Adrenal gland (tissue), 12 donors: ENCODE measurements around the gene RPL3. TPM values are rescaled to one million over a fixed set of nuclear protein-coding genes. Genes with fewer than 3 reads are reported as not detected.
"Not testable (repeated sequence)": the region's sequence is repeated elsewhere in the genome, so short reads cannot be mapped to it uniquely, and the experiment has no call there.

Source experiments
- DNase-seq, 7 donors: peaks; one replicate each; pipeline ENCODE4 v3.0.0-alpha.2; 2019 to 2020
- H3K27ac ChIP-seq, 5 donors: fragments of 200-600 bp; sonication (generic) in 4 of 5; 1 replicate in 3 of 5; 2 replicates in 2 of 5; pipeline versions ENCODE4 v1.5.1 to v1.8.0; 2016 to 2020; ENCODE audit warnings: mild to moderate bottlenecking in 1 of 5
- H3K27me3 ChIP-seq: fragments of 200-600 bp; 2 replicates; pipeline ENCODE4 v1.8.0; 2021
- H3K36me3 ChIP-seq, 2 donors: fragments of 200-600 bp; replicated peaks in 1 of 2; 1 replicate in 1 of 2; 2 replicates in 1 of 2; pipeline versions ENCODE4 v1.5.1 to v1.8.0; 2018 to 2022
- H3K4me1 ChIP-seq, 2 donors: fragments of 200-600 bp; replicated peaks in 1 of 2; 1 replicate in 1 of 2; 2 replicates in 1 of 2; pipeline versions ENCODE4 v1.5.1 to v1.8.0; 2018 to 2021
- H3K4me3 ChIP-seq, 4 donors: fragments of 200-600 bp; sonication (generic) in 3 of 4; one replicate each; pipeline ENCODE4 v1.5.1; 2016 to 2018
- H3K9me3 ChIP-seq, 3 donors: fragments of 200-600 bp; sonication (generic) in 1 of 3; replicated peaks in 1 of 3; 1 replicate in 2 of 3; 2 replicates in 1 of 3; pipeline versions ENCODE4 v1.5.1 to v1.8.0; 2016 to 2021
- POLR2A ChIP-seq, 2 donors: fragments of 450-650 bp; IDR thresholded peaks; one replicate each; pipeline ENCODE4 v1.6.1; 2017; ENCODE audit warnings: antibody characterized with exemption in 2 of 2, mild to moderate bottlenecking in 2 of 2, moderate library complexity in 1 of 2
- WGBS, 4 donors: extraction: QIAGEN DNeasy Blood & Tissue Kit in 2 of 4; methylation state at CpG; one replicate each; pipeline versions ENCODE4 v1.1.5 to v1.1.7; 2013 to 2017; 5-methylcytosine and 5-hydroxymethylcytosine counted together
- intact Hi-C, 2 donors: fragments of 100-400 bp; cut with DNase I; formaldehyde crosslinking; loops; one replicate each; pipeline versions ENCODE4 v1.14.1 to v1.15.0; 2022 to 2023
- polyA plus RNA-seq, 3 donors: library from polyadenylated mRNA; stranded (reverse); fragments of 200-250 nt in 2 of 3; fragments of 350-450 nt in 1 of 3; fragmentation: Illumina TruSeq in 1 of 3; extraction: RNeasy Lipid Tissue Mini Kit (QIAGEN cat#74804) in 1 of 3; gene quantifications; one replicate each; pipeline ENCODE4 v1.2.3, GENCODE V29; 2013 to 2014
- total RNA-seq, 9 donors: library from RNA; depleted of rRNA in 4 of 9; stranded (reverse); fragments of >200 nt in 4 of 9; fragments of 120-200 nt in 1 of 9; fragmentation: NEBNext Ultra II Directional in 1 of 9; extraction: Animal tissue kit (Norgen Biotek cat#: 25700) in 1 of 9; gene quantifications; one replicate each; pipeline versions ENCODE4 v1.1.0 to v1.2.4, GENCODE V29; 2013 to 2023
- TF ChIP-seq, protein P1 (sequence below), 6 experiments: fragments of 450-650 bp in 4 of 6; fragments of 200-600 bp in 2 of 6; sonication (generic) in 1 of 6; IDR thresholded peaks; 1 replicate in 5 of 6; 2 replicates in 1 of 6; pipeline versions ENCODE4 v1.5.1 to v1.8.0; 2016 to 2021; ENCODE audit warnings: antibody characterized with exemption in 6 of 6, mild to moderate bottlenecking in 2 of 6, moderate library complexity in 1 of 6
- donor health status: healthy with polysubstance abuse.
- donor health status: Bipolar disorder and iron deficiency.
- donor health status: DM: yes; HTN: yes; CAD: no.
- donor health status: DM: no; HTN: no; CAD: no.
- donor health status: DM: no; HTN: no; CAD: no.
- donor health status: DM: yes; HTN: yes; CAD: no.

RPL3 gene
- total and polyA plus RNA-seq, 12 donors = 1,374 to 2,713 (median 1,954) TPM

DNA sequence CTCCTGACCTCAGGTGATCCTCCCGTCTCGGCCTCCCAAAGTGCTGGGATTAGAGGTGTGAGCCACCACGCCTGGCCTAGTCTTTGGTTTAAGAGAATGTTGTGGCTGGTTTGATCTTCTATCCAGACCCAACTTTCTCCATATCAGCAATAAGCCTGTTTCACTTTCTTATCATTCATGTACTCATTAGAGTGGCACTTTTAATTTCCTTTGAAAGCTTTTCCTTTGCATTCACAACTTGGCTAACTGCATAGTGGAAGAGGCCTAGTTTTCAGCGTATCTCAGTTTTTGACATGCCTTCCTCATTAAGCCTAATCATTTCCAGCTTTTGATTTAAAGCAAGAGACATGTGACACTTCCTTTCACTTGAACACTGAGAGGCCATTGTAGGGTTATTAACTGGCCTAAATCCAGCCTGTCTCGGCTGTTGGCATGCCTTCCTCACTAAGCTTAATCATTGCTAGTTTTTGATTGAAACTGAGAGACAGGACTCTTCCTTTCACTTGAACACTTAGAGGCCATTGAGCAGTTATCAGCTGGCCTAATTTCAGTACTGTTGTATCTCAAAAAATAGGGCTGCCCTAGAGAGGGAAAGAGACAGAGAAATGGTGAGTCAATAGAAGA is 13.1 kb upstream of the RPL3 start:
- 50 to 63% (median 61%) methylated on average over 5 of the region's 5 CpGs for WGBS, 4 donors
- H3K27ac ChIP-seq = peak overlapping the region in 4 of 5 donors; percentile 60 to 79 (median 68)
- intact Hi-C loops = no loop called here

GRCh38 chr22:39330553-39330952 is 11.1 kb upstream of the RPL3 start:
- H3K9me3 ChIP-seq, H3K36me3 ChIP-seq, H3K4me3 ChIP-seq, H3K27ac ChIP-seq, H3K27me3 ChIP-seq, intact Hi-C loops, DNase-seq: not testable (repeated sequence)
- 97 to 100% (median 100%) methylated on average over 1 of the region's 1 CpG for WGBS, 4 donors
- peaks cover 10 to 15% of the 10 kb centered on the region in 2 donors for H3K4me1 ChIP-seq

More for the DNA sequence above, 13.1 kb upstream of the RPL3 start:
- no peaks in the 10 kb centered on the region for H3K36me3 ChIP-seq
- no peaks in the 10 kb centered on the region for H3K27me3 ChIP-seq
- H3K4me1 ChIP-seq = peaks cover 10 to 15% of the 10 kb centered on the region in 2 donors
- TF ChIP-seq, protein P1, sequence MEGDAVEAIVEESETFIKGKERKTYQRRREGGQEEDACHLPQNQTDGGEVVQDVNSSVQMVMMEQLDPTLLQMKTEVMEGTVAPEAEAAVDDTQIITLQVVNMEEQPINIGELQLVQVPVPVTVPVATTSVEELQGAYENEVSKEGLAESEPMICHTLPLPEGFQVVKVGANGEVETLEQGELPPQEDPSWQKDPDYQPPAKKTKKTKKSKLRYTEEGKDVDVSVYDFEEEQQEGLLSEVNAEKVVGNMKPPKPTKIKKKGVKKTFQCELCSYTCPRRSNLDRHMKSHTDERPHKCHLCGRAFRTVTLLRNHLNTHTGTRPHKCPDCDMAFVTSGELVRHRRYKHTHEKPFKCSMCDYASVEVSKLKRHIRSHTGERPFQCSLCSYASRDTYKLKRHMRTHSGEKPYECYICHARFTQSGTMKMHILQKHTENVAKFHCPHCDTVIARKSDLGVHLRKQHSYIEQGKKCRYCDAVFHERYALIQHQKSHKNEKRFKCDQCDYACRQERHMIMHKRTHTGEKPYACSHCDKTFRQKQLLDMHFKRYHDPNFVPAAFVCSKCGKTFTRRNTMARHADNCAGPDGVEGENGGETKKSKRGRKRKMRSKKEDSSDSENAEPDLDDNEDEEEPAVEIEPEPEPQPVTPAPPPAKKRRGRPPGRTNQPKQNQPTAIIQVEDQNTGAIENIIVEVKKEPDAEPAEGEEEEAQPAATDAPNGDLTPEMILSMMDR (IDR thresholded peaks at IDR 0.05) = no peak
- no peak for TF ChIP-seq POLR2A (IDR thresholded peaks at IDR 0.05)
- peak in 1 of 7 donors; percentile 31 for DNase-seq
- no peak overlapping the region for H3K4me3 ChIP-seq
- no peaks in the 10 kb centered on the region for H3K9me3 ChIP-seq

GRCh38 chr22:39327995-39328754 is 8.8 kb upstream of the RPL3 start:
- no peak for TF ChIP-seq POLR2A (IDR thresholded peaks at IDR 0.05)
- TF ChIP-seq, protein P1 (IDR thresholded peaks at IDR 0.05) = no peak
- Histone ChIP-seq H3K9me3 (no peaks in the 10 kb centered on the region), H3K27me3 (no peaks in the 10 kb centered on the region), H3K36me3 (no peaks in the 10 kb centered on the region), H3K27ac (no peak overlapping the region), H3K4me1 (peaks cover 5 to 9% of the 10 kb centered on the region in 2 donors), H3K4me3 (no peak overlapping the region)
- WGBS, 4 donors = 75 to 86% (median 83%) methylated on average over 5 to 18 of the region's 18 CpGs
- intact Hi-C loops = no loop called here
- no peak for DNase-seq

- Histone ChIP-seq H3K36me3 (no peaks in the 10 kb centered on the region), H3K4me3 (no peak overlapping the region), H3K9me3 (no peaks in the 10 kb centered on the region), H3K27ac (no peak overlapping the region), H3K27me3 (no peaks in the 10 kb centered on the region), H3K4me1 (no peaks in the 10 kb centered on the region)
- intact Hi-C loops = no loop called here
- TF ChIP-seq POLR2A (IDR thresholded peaks at IDR 0.05) = no peak
- TF ChIP-seq, protein P1 (IDR thresholded peaks at IDR 0.05) = no peak
- WGBS, 4 donors = 66 to 78% (median 70%) methylated on average over 2 of the region's 2 CpGs
- no peak for DNase-seq
Measured at GRCh38 chr22:39325392-39325932, 6.0 kb upstream of the RPL3 start.

DNA sequence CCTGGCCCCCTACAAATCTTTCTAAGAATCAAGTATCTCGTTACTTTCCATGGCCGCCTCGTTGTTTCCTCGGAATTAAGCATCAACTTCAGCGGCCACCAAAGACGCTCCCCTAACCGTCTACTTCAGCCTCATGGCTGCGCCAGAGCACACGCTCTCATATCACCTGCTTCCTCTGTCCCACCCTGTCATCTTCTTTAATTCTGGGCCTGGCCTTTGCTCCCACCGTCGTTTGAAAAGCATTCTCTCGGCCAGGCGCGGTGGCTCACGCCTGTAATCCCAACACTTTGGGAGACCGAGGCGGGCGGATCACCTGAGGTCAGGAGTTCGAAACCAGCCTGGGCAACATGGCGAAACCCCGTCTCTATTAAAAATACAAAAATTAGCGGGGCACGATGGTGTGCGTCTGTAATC is 1.2 kb upstream of the RPL3 start:
- WGBS, 4 donors = 87 to 91% (median 89%) methylated on average over 24 of the region's 24 CpGs
- H3K27me3 ChIP-seq, intact Hi-C loops, H3K9me3 ChIP-seq: not testable (repeated sequence)
- Histone ChIP-seq H3K4me3 (peak overlapping the region in 1 of 4 donors; percentile 73), H3K27ac (peak overlapping the region in 4 of 5 donors; percentile 98 to 99 (median 98)), H3K4me1 (peaks cover 26% of the 10 kb centered on the region in 2 donors), H3K36me3 (peaks cover 0 to 25% of the 10 kb centered on the region in 2 donors)
- peak in 1 of 7 donors; percentile 69 for DNase-seq
